ENCODE data around the gene SGMS1. TPM values are rescaled to one million over a fixed set of nuclear protein-coding genes. Genes with fewer than 3 reads are reported as not detected.
A peak's percentile ranks its signal among the peaks of the same experiment; 100 is the strongest.

Gene SGMS1
- total RNA-seq, 1 donor from 2014 or later = 27.5 TPM

GRCh38 chr10:50629495-50630122, 5.9 kb upstream of the SGMS1 start:
- no peak overlapping the region for H3K27ac Mint-ChIP-seq
- H3K4me1 Mint-ChIP-seq = peaks cover 7% of the 10 kb centered on the region
- H3K4me3 Mint-ChIP-seq = no peak overlapping the region
- intact Hi-C loops (cut with micrococcal nuclease) = loop anchor here (5.0 kb wide), 1 partner anchor 407 kb away; no protein-coding TSS in a partner anchor
- no peak for DNase-seq
- ChIA-PET POLR2A (no interaction called here), CTCF (no interaction called here)
- no peaks in the 10 kb centered on the region for H3K9me3 Mint-ChIP-seq
- TF ChIP-seq, protein P1, sequence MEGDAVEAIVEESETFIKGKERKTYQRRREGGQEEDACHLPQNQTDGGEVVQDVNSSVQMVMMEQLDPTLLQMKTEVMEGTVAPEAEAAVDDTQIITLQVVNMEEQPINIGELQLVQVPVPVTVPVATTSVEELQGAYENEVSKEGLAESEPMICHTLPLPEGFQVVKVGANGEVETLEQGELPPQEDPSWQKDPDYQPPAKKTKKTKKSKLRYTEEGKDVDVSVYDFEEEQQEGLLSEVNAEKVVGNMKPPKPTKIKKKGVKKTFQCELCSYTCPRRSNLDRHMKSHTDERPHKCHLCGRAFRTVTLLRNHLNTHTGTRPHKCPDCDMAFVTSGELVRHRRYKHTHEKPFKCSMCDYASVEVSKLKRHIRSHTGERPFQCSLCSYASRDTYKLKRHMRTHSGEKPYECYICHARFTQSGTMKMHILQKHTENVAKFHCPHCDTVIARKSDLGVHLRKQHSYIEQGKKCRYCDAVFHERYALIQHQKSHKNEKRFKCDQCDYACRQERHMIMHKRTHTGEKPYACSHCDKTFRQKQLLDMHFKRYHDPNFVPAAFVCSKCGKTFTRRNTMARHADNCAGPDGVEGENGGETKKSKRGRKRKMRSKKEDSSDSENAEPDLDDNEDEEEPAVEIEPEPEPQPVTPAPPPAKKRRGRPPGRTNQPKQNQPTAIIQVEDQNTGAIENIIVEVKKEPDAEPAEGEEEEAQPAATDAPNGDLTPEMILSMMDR (IDR thresholded peaks at IDR 0.05) = no peak
- ATAC-seq (ENCODE audit: low read depth) = no peak
- H3K27me3 Mint-ChIP-seq = no peaks in the 10 kb centered on the region
- peaks cover 20% of the 10 kb centered on the region for H3K36me3 Mint-ChIP-seq (ENCODE audit: low read depth)

GRCh38 chr10:50627896-50628295, 4.1 kb upstream of the SGMS1 start:
- H3K27ac Mint-ChIP-seq = no peak overlapping the region
- intact Hi-C loops (cut with micrococcal nuclease) = loop anchor here (5.0 kb wide), 1 partner anchor 406 kb away; no protein-coding TSS in a partner anchor
- peaks cover 18% of the 10 kb centered on the region for H3K36me3 Mint-ChIP-seq (ENCODE audit: low read depth)
- CTCF ChIA-PET = interaction anchor here (1.6 kb wide), 1 partner anchor 260 kb away, joined by 4 read pairs; no protein-coding TSS in a partner anchor
- POLR2A ChIA-PET = no interaction called here
- no peaks in the 10 kb centered on the region for H3K27me3 Mint-ChIP-seq
- peaks cover 7% of the 10 kb centered on the region for H3K4me1 Mint-ChIP-seq
- no peak overlapping the region for H3K4me3 Mint-ChIP-seq
- TF ChIP-seq, protein P1 (IDR thresholded peaks at IDR 0.05) = no peak
- ATAC-seq (ENCODE audit: low read depth) = no peak
- H3K9me3 Mint-ChIP-seq = no peaks in the 10 kb centered on the region
- no peak for DNase-seq

- H3K4me3 Mint-ChIP-seq = no peak overlapping the region
- intact Hi-C loops (cut with micrococcal nuclease) = loop anchor here (5.0 kb wide), 1 partner anchor 405 kb away; no protein-coding TSS in a partner anchor
- DNase-seq (no peak), ATAC-seq (ENCODE audit: low read depth) (no peak)
- ChIA-PET CTCF (interaction anchor here (1.6 kb wide), 1 partner anchor 260 kb away, joined by 4 read pairs; no protein-coding TSS in a partner anchor), POLR2A (no interaction called here)
- H3K9me3 Mint-ChIP-seq = no peaks in the 10 kb centered on the region
- H3K36me3 Mint-ChIP-seq (ENCODE audit: low read depth) = peaks cover 18% of the 10 kb centered on the region
- H3K27me3 Mint-ChIP-seq = no peaks in the 10 kb centered on the region
- TF ChIP-seq, protein P1 (IDR thresholded peaks at IDR 0.05) = no peak
- peaks cover 10% of the 10 kb centered on the region for H3K4me1 Mint-ChIP-seq
- no peak overlapping the region for H3K27ac Mint-ChIP-seq
Measured at GRCh38 chr10:50627443-50627842, 3.7 kb upstream of the SGMS1 start.

GRCh38 chr10:50625649-50626132, 1.9 kb upstream of the SGMS1 start:
- Mint-ChIP-seq H3K27me3 (no peaks in the 10 kb centered on the region), H3K4me3 (peak overlapping the region; percentile 91), H3K36me3 (ENCODE audit: low read depth) (peaks cover 22% of the 10 kb centered on the region), H3K4me1 (peaks cover 24% of the 10 kb centered on the region), H3K27ac (peak overlapping the region; percentile 96), H3K9me3 (no peaks in the 10 kb centered on the region)
- TF ChIP-seq, protein P1 (IDR thresholded peaks at IDR 0.05) = no peak
- ATAC-seq (ENCODE audit: low read depth) (no peak), DNase-seq (no peak)
- intact Hi-C loops (cut with micrococcal nuclease) = loop anchor here (1.0 to 5.0 kb wide), 8 partner anchors 11 to 403 kb away; partner anchors contain the start of gene ASAH2B
- ChIA-PET CTCF (interaction anchor here (0.6 to 2.6 kb wide), 5 partner anchors 18 to 497 kb away, joined by 3 to 6 read pairs (median 3); no protein-coding TSS in a partner anchor), POLR2A (interaction anchor here (0.5 to 4.5 kb wide), 3 partner anchors 11 to 208 kb away, joined by 4 to 37 read pairs (median 10); no protein-coding TSS in a partner anchor)

Measured in activated B cell treated with CpG ODN at 0.5 μM for 24 hours (primary cell).